HG02943 (cell line): Measurements from ENCODE around the gene ESAM.

Source experiments
- ATAC-seq: cut with Tn5 transposase; IDR thresholded peaks from one replicate; pipeline ENCODE4 v1.9.1; 2021; ENCODE audit warnings: mild to moderate bottlenecking, low read depth, moderate library complexity; ENCODE audit not compliant: unreplicated experiment

ESAM gene

DNA sequence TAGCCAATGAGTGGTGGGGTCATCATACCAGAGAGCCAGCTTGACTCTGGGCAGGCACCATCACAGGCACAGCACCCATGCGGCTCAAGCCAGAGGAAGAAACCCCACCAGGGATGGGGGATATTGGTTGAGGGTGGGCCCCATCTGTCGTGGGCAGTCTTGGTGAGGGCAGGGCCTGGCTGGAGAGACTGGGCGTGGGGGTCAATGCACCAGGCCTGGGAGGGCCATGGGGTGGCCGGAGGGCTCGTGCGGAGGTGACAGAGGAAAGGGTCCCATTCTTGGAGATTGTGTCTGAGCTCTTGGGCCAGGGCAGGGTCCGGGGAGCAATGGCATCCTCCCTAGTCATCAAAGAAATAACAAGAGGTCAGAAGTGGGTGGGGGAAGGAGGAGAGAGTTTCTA, 8.5 kb downstream of the ESAM start:
- no peak for ATAC-seq

- no peak for ATAC-seq
Measured at GRCh38 chr11:124753205-124753604, 8.9 kb downstream of the ESAM start.

DNA sequence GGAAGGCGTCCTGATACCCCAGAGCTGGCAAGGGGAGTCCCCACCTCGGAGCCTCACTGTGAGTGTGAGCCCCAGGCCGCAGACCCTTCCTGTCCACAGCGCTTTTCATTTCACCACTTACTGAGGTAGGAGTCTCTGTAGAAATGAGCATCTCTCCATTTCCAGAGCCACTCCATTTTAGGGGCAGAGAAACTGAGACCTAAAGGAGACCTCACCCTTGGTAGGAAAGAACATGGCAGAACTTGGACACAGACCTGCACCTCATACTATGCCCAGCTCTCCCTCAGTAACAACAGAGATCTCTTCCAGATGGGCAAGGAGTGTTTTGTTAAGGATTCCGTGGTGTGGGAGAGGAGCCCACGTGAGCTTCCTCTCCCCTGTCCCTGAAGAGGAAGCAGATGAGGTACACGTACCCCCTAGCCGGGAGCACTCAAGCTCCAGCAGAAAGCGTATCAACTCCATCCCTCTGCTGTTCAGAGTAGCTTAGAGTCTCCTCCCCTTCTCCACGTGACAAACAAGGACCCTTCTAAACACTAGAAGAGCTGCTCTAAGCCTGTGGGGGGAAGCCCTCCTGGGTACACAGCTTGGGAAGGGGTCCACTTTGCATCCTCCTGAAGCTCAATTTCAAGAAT, 9.5 kb downstream of the ESAM start:
- no peak for ATAC-seq

GRCh38 chr11:124751741-124752470, 10.2 kb downstream of the ESAM start, which contains the start of gene VSIG2:
TSS of gene VSIG2 (minus strand) at chr11:124752255. CDS start at chr11:124752137, 118 bp downstream.
- no peak for ATAC-seq

GRCh38 chr11:124751391-124751740, 10.7 kb downstream of the ESAM start:
- ATAC-seq: no peak

DNA sequence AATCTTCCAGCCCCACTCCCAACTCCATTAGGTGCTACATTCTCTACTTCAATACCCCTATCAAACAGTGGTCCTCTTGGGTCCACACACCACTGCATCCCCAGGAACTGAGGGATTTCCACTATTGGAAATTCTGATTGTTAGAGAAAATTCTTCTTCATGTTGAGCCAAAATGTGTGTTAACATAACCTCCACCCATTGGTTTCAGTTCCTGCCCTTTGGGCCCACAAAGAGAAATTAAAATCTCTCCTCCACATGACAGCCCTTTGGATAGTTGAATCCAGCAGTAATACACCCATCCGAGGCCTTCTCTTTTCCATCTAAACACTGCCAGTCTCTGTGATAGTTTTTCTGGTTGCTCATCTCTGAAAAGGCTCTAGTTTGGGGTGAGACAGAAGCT, 12.2 kb downstream of the ESAM start:
- ATAC-seq: no peak

- no peak for ATAC-seq
Measured at GRCh38 chr11:124748481-124749343, 13.4 kb downstream of the ESAM start.

DNA sequence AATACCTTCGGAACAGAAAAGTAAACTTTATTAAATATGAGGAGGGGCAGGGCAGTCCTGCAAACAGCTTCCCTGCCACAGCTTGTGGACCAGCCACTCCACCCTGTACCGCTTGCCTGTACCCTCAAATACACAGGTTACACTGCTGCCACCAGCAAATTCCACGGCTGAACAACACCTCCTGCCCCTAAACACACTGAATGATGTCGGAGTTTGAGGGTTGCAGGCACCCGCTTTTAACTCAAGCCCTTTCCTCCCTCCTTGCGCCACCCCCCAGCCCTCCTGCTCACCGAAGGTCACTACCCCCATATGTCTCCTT, 14.0 kb downstream of the ESAM start:
- ATAC-seq: no peak

- no peak for ATAC-seq
Measured at GRCh38 chr11:124747406-124748099, 14.5 kb downstream of the ESAM start.

DNA sequence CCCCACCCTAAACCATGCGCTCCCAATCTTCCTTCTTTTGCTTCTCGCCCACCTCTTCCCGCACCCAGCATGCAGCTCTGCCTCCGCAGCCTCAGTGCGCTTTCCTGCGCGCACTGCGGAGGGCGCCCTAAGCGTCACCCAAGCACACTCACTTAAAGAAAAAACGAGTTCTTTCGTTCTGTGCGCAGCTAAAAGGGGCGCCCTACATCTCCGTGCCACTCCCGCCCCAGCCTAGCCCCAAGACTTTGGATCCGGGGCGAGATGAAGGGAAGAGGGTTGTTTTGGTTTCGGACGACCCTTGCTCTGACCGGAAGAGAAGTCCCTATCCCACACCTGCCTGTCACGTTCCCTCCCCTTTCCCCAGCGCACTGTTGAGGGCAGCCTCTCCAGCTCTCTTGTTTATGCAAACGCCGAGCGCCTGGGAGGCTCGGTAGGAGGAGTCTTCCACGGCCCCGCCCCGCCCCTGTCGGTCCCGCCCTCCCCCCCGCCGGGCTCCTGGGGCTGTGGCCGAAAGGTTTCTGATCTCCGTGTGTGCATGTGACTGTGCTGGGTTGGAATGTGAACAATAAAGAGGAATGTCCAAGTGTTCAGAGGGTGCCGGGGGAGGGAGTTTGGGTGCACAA, 15.4 kb downstream of the ESAM start:
- ATAC-seq: peak; percentile 94

GRCh38 chr11:124745835-124746620, 16.1 kb downstream of the ESAM start:
- peak; percentile 21 for ATAC-seq

DNA sequence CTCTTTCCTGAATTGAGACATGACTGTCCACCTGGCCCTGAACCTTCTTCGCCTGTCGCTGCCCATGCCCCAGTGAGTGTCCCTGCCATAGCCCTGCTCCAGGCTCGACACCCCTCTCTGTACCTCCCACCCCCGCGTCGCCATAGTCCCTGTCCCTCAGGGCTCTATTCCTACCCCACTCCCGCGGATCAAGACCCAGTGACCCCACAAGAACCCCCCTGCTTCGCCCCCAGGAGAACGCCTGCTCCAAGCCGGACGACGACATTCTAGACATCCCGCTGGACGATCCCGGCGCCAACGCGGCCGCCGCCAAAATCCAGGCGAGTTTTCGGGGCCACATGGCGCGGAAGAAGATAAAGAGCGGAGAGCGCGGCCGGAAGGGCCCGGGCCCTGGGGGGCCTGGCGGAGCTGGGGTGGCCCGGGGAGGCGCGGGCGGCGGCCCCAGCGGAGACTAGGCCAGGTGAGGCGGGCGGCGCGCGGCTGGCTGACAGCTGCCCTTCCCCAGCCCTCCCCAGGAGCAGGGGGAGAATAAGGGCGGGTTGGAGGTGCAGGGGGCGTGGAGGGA, 16.7 kb downstream of the ESAM start:
- ATAC-seq: no peak

DNA sequence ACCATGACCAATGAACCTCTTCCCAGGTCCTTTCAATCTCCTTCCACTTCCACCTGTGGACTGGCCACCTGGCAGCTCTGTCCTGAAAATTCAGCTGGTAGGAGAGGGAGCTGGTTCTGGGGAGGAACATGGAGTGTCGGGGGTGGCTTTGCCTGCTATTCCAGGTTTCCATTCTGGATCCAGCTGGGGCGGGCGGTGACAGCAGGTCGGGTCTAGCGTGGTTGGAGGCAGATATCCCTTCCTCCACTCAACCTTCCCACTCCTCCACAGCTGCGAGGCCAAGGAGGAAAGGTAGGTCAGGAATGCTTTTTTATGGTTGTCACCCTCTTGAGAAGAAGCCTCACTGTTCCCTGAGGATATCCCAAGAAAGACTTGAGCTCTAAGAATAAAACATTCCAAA, 19.0 kb downstream of the ESAM start:
- no peak for ATAC-seq

- ATAC-seq: no peak
Measured at GRCh38 chr11:124742555-124742954, 19.5 kb downstream of the ESAM start.

DNA sequence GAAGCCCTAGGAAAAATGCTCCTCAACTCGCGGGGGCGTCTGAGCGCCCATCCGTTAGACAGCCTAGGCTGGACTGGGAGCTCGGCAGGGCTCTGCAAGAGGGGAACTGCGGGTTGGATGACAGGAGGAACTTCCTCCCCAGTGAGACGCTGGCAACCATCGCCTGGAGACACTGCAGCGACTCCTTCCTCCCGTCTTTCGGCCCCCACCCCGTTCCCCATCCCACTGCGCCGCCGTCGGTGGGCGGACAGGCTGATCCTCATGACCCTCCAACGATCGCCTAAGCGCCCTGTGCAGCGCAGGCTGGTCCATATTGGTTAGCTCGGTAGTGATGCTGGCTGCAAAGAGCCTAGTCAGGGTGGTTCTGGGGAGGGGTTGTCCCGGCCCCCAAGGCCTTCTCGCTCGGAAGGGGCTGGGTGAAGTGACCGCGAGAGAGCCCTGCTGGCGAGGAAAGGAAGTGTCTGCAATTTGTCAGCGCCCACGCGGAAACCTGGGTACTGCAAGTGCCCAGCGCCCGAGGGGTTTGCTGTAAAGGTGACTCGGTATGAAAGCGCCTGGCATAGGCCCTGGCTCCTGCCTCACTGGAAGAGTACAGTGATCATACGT, 21.7 kb downstream of the ESAM start:
- ATAC-seq: peak; percentile 41

DNA sequence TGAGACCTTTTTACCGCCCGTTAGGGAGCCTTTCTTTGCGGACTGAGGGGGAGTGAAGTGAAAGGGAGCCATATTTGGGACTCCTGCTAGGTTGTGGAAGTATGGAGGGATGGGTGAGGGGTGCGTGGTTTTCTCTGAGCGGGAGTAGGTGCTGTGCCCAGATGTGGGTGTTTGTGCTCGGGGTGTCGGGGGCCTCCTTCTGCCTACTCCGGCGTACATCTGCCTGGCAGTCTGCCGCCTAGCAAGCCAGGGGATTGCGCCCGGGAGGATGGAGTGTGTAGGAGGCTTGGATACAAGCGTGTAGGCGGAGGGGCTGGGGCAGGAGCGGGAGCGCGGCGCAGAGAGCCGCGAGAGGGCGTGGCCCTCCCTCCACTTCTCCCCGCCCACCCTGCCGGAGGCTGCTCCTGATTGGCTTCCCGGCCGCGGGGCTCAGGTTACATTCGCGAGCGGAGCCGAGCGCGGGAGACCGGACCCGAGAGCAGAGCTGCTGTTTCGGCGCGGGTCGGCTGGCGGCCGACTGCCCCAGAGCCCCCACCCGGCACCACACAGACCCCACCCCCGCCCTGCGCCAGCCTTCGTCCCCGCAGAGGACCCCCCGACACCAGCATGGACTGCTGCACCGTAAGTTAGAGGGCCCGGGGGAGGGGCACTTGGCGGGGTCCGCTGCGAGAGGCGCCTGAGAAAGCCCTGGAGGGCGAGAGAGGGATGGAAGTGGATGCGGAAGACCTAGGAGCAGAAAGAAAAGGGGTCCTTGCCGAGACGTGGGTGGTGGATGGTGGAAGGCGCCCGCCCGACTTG, 22.4 kb downstream of the ESAM start, which contains the start of gene NRGN:
TSS of gene NRGN (plus strand) at position 464 of the 798 bp plus-strand sequence. CDS start at position 607, 143 bp downstream.
- peak; percentile 99 for ATAC-seq

- ATAC-seq: no peak
Measured at GRCh38 chr11:124738713-124739478, 23.2 kb downstream of the ESAM start.
